Measurements from ENCODE around the gene IMPG2.
"Not testable (repeated sequence)": the region's sequence is repeated elsewhere in the genome, so short reads cannot be mapped to it uniquely, and the experiment has no call there.

IMPG2 gene

DNA sequence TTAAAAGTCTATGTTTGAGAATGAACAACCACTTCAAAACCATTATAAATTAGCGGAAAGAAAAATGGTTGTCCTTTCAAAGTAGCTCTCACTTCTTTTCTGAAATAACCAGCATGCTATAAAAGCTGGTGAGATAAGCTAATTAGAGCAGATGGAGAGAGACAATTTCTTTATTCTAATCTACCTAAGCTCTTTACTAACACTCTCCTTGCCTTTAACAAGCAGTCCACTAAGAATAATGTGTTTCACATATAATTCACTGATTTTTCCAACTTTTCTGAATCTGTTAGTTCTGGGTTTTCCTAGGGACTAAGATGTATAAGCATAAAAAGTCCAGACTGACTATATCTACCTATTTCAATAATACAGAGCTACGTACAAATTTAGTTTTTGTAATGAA lies at the start of gene IMPG2:
Gene IMPG2, minus strand, starts transcription at position 101 of the 400 bp plus-strand sequence. CDS start 203 bp downstream, outside the sequence.
- no peak for DNase-seq

DNA sequence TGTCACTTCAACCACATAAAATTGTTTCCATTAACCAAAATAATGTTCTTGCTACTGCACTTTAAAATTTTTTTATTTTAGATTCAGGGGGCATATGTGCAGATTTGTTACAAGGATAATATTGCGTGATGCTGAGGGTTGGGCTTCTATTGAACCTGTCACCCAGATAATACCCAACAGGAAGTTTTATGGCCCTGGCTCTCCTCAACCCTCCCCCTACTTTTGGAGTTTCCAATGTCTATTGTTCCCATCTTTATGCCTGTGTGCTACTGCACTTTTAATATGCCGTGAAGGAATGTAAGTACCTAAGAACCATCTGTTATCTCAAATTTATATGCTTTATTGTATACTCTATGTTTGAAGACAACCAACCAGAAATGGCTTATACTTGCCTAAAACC lies 42.0 kb upstream of the IMPG2 start:
- DNase-seq: no peak

DNA sequence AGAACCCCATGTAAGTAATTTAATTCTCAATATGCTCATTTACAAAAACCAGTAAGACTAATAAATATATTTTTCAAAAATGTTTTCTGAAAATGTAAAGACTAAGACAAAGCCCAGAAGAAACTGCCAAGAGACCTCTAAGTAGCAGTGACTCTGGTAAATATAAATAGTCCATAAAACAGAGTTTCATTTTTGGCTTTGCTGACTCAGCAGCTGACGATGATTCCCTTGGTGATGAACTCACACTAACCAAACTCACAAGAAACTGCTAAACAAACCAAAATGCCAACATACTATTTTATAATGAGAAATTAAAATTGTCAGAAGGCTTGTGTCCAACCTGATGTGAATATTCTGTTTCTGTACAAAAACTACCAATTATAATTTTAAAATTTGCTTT lies 31.5 kb upstream of the IMPG2 start:
- DNase-seq: no peak

DNA sequence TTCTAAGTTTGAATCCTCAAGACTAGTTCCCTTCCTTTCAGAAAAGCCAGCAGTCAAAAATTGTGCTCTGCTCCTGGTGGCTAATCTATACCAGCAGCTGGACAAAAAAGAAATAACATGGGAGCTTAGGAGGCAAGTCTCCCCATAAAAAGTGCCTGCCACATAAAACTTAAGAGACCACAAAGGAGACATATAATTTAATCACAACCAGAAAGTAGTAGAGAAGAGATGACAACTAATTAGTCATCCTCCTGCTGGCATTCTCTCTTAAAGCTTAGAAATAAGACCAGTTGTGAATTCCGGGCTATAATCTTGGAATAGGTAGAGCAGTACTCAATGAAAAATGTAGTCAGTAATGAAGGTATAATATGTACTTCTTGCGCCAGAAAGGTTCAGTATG lies 20.2 kb upstream of the IMPG2 start:
- DNase-seq: no peak

DNA sequence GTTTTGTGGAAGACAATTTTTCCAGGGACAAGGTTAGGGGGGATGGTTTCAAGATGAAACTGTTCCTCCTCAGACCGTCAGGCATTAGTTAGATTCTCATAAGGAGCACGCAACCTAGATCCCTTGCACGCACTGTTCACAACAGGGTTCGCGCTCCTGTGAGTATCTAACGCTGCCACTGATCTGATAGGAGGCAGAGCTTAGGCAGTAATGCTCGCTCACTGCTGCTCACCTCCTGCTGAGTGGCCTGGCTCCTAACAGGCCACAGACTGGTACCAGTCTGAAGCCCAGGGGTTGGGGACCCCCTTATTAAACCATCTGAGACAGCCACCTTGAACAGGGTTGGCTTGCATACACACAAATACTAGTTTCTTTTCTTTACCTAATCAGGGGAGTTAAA lies 13.5 kb upstream of the IMPG2 start:
- DNase-seq: no peak

DNA sequence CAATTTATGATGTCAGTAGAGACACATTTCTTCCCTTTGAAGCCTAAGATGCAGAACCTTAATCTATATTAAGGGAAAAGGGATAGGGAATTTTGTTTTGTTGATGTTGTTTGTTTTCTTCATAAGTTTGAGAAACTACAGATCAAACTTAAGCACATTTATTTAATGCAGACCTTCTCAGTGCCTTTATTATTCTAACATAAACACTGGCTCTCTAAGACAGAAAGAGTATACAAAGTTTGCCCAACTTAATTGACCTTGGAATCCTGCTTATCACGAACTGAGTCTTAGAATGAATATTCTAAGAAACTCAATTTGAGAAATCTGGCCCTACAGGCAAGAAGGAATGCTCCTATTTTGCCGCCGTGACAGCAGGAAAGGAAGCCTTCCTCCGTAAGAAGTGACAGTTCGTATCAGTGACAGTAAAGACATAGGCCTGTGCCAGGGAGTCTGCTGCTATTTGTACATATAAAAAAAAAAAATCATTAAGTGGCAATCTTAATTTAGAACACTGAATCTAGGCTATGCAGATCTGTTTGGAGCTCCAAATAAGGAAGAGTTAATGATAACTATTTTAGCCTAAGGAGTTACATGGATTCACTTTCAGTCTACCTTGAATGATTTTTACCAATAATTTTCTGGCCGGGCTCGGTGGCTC lies 8.8 kb upstream of the IMPG2 start:
- no peak for DNase-seq

DNA sequence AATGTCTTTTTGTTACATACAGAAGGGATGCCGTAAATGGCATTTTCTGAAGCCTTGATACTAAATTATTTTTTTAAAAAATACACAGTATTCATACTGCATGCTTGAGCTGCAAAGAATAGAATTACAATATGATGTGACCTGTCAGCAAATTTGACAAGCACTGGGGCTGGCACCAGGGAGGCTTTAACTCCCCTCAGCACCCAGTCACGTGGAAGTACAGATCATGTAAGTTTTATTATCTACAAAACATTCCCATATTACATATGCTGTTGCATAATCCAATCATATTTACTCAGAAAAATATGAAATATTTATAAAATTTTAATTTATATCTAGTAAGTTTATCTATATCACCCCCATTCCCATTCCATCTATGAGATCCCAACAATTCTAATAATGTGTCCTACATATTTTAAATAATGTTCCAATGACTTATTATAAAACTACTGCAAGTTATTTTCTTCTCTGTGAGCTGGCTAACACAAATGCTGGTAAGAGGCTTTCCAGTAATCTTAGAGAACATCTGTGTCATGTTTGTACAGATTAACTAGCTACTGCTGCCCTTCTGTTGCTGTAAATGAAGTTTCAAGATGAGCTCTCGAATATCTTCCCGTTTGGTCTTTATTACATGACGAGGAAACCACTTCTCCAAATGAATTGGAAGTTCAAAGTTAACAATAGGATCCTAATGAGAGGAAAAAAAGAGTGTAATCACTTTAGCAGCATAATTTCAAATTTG lies 5.2 kb upstream of the IMPG2 start:
- no peak for DNase-seq

DNA sequence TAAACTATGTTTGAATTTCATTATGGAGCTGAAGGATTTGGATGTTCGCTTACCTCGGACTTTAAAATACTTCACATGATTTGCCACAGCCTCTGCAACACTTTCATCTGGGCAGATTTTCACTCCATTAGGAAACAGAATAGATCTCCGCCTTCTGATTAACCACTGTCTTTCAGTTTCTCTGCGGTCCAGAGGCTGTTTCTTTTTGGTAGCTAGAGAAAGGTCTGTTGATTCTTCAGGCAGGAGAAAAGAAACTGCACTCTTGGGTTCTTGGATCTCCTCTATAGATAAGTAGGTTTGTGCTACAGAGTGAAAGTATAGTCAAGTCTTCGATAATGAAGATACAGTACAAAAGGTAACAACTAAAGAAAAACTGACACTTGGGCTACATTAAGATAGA lies 844 bp downstream of the IMPG2 start:
- no peak for DNase-seq

DNA sequence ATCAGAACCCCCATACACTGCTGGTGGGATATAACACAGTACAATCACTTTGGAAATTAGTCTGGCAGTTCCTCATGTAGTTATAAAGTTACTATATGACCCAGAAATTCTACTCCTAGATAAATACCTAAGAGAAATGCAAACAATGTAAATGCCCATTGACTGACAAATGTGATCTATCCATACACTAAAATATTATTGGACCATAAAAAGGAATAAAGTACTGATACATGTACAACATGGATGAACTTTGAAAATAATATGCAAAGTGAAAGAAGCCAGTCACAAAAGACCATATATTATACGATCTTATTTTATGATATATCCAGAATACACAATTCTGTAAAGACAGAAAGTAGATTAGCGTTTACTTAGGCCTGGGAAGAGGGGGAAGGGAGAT lies 7.8 kb downstream of the IMPG2 start:
- no peak for DNase-seq

DNA sequence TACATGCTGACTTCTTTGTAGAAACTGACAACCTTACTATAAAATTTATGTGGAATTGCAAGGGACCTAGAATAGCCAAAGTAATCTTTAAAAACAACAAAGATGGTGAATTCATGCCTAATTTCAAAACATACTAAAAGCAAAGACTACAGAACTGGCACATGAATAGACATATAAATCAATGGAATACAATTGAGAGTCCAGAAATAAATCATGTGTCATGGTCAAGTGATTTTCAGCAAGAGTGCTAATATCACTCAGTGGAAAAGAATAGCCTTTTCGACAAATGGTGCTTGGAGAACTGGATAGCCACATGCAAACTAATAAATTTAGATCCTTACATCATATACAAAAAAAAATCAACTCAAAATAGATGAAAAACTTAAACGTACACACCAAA lies 8.7 kb downstream of the IMPG2 start:
- no peak for DNase-seq

DNA sequence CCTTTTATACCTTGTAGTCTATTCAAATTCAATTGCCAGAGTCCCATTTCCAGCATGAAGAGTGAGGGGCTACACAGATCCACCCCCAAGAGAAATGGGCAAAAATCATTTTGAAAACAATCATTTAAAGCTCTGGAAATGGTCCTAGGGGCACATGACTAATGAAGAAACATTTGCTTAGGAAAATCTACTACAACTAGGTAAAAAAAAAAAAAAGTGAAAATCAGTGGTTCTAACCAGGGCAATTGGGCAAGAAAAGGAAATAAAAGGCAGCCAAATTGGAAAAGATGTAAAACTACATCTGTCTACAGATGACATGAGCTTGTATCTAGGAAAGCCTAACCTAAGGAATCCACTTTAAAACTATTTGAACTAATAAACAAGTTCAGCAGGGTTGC lies 9.4 kb downstream of the IMPG2 start:
- DNase-seq: no peak

DNA sequence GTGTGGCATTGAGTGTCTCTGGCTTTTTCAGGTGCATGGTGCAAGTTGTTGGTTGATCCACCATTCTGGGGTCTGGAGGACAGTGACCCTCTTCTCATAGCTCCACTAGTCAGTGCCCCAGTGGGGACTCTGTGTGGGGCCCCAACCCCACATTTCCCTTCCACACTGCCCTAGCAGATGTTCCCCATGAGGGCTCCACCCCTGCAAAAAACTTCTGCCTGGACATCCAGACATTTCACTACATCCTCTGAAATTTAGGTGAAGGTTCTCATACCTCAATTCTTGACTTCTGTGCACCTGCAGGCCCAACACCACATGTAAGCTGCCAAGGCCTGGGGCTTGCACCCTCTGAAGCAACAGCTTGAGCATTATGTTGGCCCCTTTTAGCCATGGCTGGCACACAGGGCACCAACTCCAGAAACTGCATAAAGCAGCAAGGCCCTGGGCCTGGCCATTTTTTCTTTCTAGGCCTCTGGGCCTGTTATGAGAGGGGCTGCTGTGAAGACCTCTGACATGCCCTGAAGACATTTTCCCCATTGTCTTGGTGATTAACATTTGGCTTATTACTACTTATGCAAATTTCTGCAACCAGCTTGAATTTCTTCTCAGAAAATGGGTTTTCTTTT lies 12.1 kb downstream of the IMPG2 start:
- DNase-seq: not testable (repeated sequence)

DNA sequence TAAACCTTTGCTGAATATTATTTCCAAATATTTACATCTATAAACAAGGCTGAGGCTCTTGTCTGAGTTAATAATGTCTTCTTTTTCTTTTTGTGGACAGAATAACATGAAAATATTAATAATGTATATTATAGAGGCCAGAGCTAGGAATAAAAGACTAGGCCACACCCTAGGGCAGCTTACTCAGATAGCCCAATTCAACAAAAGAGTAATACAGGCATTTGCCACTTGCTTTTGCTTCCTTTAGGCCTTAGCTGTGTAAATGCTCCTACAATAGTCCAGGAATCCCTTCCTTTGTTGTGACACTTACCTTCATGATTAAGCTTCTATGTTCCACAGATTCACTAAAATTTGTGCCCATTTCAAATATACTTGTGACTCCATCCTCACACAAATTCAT lies 16.5 kb downstream of the IMPG2 start:
- no peak for DNase-seq

DNA sequence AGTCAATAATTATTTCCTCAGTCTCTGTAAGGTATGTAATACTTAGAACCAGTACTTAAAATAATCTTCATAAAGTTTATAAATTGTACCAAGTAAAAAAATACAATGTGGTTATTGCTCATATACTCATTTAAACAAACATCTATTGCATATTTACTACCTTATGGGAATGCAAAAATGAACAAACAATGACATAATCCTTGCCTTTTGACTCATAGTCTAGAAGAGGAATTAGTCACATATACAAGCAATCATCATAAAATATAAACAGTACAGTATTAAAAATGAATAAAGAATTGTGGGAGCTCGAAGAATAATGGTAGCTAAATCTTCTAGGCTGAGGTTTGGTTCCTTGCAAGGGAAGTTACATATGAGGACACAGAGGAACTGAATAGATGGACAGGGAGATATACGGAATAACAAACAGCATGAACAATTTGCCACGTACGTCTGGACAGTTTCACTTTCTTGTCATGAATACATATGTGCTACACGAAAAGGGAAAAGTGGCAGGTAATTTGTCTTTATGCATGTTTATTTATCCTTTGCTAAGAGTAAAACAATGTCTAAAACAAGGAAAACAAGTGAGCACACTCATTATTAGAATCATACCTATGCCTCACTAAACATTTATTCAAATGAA lies 17.2 kb downstream of the IMPG2 start:
- DNase-seq: no peak

DNA sequence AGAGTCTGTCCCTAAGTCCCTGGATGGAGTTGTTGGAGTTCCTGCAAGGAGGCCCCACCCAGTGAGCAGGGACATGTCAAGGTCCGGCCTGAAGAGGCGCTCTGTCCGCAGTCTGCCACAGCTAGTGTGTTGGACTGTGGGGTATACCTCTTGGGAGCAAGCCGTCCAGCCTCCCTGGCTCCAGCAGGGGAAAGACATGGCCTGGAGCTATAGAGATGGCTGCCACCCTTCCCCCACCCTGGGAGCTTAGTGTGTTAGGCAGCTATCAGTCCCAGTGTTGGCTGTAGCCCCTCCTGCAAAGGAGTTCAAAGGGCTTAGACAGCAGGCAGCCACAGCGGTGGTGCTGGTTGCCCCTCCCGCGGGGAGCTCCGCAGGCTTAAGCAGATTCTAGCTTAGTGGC lies 20.3 kb downstream of the IMPG2 start:
- DNase-seq: no peak

DNA sequence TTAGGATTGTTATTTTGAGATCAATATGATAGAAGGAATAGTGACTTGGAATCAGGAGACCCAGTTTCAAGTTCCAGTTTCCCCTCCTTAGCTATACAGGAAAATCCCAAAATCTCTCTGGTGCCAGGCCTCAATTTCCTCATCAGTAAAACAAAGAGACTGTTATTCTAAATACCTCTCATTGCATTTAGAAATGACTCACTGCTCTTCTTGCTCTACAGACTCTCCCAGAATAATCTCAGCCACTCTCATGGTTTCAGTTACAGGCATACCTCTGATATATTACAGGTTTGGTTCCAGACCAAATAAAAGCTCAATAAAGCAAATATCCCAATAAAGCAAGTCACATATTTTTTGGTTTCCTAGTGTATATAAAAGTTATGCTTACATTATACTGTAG lies 28.3 kb downstream of the IMPG2 start:
- no peak for DNase-seq

DNA sequence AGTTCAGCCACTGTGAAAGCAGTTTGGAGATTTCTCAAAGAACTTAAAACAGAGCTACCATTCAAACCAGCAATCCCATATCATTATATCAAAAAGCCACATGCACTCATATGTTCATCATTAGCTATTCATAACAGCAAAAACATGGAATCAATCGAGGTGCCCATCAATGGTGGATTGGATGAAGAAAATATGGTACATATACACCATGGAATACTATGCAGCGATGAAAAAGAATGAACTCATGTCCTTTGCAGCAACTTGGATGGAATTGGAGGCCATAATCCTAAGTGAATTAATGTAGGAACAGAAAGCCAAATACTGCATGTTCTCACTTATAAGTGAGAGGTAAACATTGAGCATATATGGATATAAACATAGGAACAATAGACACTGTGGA lies 32.1 kb downstream of the IMPG2 start:
- DNase-seq: no peak

DNA sequence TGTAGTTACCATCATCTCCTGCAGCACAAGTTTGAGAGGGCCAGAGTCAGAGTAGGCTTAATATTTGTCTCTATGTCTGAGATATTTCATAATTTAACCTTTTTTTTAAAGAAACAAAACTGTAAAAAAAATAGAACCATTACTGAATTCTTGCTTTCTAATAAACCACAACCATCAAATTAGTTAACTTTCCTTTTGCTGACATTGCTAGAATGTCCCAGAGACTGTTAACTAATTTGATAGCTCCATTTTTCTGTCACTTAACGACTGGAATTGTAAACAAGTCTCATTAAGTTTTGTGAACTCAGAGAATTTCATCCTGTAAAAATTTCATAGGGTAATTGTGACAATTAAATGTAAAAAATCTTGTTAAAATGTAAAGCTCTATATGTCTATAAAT lies 35.6 kb downstream of the IMPG2 start:
- DNase-seq: no peak

DNA sequence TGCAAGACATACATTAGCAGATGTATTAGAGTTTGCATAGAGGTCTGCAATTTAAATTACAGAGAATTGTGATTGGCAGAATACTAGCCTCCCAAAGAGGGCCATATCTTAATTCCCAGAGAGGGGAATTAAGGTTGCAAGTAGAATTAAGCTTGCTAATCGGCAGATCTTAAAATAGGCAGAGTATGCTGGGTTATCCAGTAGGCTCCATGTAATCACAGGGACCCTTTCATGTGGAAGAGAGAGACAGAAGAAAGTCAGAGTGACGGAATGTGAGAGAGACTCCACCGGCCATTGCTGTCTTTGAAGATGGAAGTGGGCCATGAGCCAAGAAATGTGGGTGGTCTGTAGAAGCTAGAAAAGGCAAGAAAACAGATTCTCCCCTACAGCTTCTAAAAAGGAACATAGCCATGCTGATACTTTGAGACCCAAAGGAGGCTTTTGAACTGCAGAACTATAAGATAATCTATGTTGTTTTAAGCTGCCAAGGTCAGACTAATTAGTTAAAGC lies 38.8 kb downstream of the IMPG2 start:
- no peak for DNase-seq

DNA sequence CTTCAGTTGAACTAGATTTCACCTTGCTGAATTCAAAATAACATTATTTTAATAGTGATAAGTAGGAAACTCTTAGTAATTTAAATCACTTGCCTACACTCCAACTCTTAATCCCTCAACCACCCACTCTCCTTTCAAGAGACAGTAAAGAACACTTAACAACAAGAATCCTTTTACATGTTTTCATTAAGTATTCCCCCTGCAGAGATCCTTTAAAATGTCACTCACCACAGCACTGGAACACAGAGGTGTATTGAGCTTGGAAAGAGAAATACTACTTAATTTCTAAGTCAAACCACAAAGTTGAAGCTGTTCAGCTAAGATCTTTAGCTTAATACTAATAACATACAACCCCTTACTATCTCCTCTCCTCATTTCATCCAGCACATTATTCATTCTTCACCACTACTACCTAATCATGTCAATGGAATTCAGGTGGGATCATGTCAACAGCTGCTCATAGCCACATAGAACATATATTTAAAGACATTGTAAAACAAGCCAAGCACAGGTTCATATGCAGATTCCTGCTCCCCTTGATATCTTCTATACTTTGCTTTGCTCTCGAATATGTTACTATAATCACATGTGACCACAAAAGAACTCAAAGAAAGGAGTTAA lies 40.5 kb downstream of the IMPG2 start:
- DNase-seq: no peak

DNA sequence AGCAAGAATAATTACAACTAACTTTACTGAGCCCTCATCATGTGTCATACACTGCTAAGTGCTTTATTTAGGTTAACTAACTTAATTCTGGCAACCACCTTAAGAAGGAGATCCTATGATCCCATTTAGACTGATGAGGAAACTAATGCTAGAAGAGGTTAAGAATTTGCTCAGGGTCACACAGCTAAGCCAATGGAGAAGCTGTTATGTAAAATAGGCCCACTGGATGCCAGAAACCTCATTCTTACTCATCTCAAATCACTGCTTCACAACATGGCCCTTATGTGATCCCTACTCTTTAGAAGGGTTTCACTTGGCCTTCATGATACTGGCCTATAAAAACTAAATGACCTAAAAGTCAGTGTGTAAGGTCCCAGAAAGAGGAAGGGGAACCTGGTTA lies 41.2 kb downstream of the IMPG2 start:
- DNase-seq: no peak

DNA sequence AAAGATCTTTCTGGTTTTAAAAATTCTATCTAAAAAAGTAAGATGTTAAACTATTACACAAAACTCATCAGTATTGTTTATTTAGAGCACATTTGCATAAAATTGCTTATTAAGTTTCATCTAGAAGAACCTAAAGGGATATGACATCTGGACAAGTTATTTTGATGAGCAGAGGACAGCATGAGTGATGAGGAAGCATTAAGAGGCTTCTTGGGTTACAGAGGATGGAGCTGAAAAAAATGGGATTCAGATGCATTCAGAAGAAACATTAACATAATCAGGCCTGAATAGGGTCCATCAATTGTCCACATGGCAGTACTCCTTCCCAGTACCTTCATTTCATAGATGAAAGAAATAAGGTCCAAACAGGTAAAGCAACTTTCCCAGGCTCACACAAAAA lies 41.6 kb downstream of the IMPG2 start:
- DNase-seq: no peak

DNA sequence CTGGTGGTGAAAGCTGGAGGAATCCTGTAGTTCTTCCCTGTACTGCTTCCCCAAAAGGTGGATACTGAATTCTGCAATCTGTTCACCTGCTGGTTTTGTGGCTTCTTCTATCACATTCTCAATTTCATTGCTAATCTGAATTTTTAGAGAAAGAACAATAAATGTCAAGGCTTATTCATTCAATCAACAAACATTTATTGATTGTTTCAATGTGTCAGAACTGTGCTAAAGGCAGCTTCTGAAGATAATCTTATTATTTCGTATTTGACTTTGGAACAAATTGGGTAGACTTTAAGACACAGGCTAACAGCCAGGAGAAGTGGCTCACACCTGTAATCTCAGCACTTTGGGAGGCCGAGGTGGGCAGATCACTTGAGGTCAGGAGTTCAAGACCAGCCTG lies 46.8 kb downstream of the IMPG2 start:
- no peak for DNase-seq

Measured in stimulated activated CD4-positive, alpha-beta T cell treated with anti-CD3 and anti-CD28 coated beads, Interleukin-4, amount 100 ng/mL, for 24 hours (primary cell).